GM12878 (cell line): ENCODE results near the gene MAB21L3. TPM values are rescaled to one million over a fixed set of nuclear protein-coding genes. Genes with fewer than 3 reads are reported as not detected.

ENCODE experiments used
- ATAC-seq: fragments of 200-7000 bp; cut with Tn5 transposase; 3 replicates; pipeline ENCODE4 v1.9.1; 2020; ENCODE audit warnings: mild to moderate bottlenecking, moderate library complexity
- BruUV-seq: library from RNA; stranded (reverse); fragments of 400-500 nt; replicated peaks from 2 replicates; lab custom pipeline; 2021; lab: Mats Ljungman, UMichigan
- CTCF ChIA-PET: fragments of 300-600 bp; sonication (Branson Sonifier 250); formaldehyde crosslinking; extraction: SDS; loops from one replicate; lab custom pipeline; 2021; ENCODE audit warnings: inconsistent platforms; lab: Yijun Ruan, JAX
- POLR2A ChIA-PET: fragments of 350-600 bp; formaldehyde crosslinking; extraction: SDS; loops from one replicate; lab custom pipeline; 2021; ENCODE audit warnings: inconsistent platforms; lab: Charles Lee
- RAD21 ChIA-PET: fragments of 300-600 bp; sonication (Branson Sonifier 250); formaldehyde crosslinking; loops from one replicate; lab custom pipeline; 2023; ENCODE audit warnings: antibody characterized with exemption; ENCODE audit not compliant: unreplicated experiment; lab: Charles Lee
- SMC1A ChIA-PET: fragments of 300-600 bp; sonication (Branson Sonifier 250); formaldehyde crosslinking; loops from one replicate; lab custom pipeline; 2023; ENCODE audit not compliant: unreplicated experiment, uncharacterized antibody; lab: Charles Lee
- DNase-seq: peaks from one replicate; pipeline ENCODE4 v3.0.0-alpha.2; 2011; ENCODE audit warnings: low read depth, low spot score
- FAIRE-seq: peaks from 3 replicates; lab custom pipeline; 2011; peaks lifted over from hg19 to GRCh38; lab: Jason Lieb, UNC
- H2AFZ ChIP-seq: 2 replicates; pipeline ENCODE4 v1.6.0; 2011; ENCODE audit warnings: low read depth, low read length, control low read depth; ENCODE audit not compliant: control insufficient read depth
- H3K27ac ChIP-seq: 2 replicates; pipeline ENCODE4 v1.5.1; 2011; ENCODE audit warnings: control low read depth; ENCODE audit not compliant: control insufficient read depth, insufficient read depth
- H3K27me3 ChIP-seq, 2 experiments: replicated peaks in 1 of 2; 2 replicates each; pipeline versions ENCODE4 v1.6.0 to v1.6.1; 2011; ENCODE audit warnings: low read length in 1 of 2; ENCODE audit not compliant: control insufficient read depth in 2 of 2, insufficient read depth in 2 of 2
- H3K36me3 ChIP-seq, 2 experiments: 2 replicates each; pipeline ENCODE4 v1.5.1; 2011; ENCODE audit warnings: low read length in 1 of 2; ENCODE audit not compliant: control insufficient read depth in 2 of 2, insufficient read depth in 2 of 2
- H3K4me1 ChIP-seq: 2 replicates; pipeline ENCODE4 v1.6.1; 2011; ENCODE audit warnings: mild to moderate bottlenecking, low read length, moderate library complexity, mixed read lengths; ENCODE audit not compliant: control insufficient read depth, insufficient read depth
- H3K4me2 ChIP-seq: 2 replicates; pipeline ENCODE4 v1.6.0; 2011; ENCODE audit warnings: control low read depth; ENCODE audit not compliant: control insufficient read depth, insufficient read depth
- H3K4me3 ChIP-seq: fragments of 200-600 bp; sonication (generic); 2 replicates; pipeline ENCODE4 v1.5.1; 2016
- H3K79me2 ChIP-seq: 2 replicates; pipeline ENCODE4 v1.6.0; 2011; ENCODE audit warnings: low read length; ENCODE audit not compliant: control insufficient read depth, insufficient read depth
- H3K9ac ChIP-seq: 2 replicates; pipeline ENCODE4 v1.8.0; 2011; ENCODE audit warnings: low read length, control low read depth, mixed read lengths; ENCODE audit not compliant: control insufficient read depth, insufficient read depth
- H3K9me3 ChIP-seq: replicated peaks from 3 replicates; pipeline ENCODE4 v1.5.1; 2011; ENCODE audit warnings: mild to moderate bottlenecking, low read length; ENCODE audit not compliant: control insufficient read depth, insufficient read depth
- H4K20me1 ChIP-seq: 2 replicates; pipeline ENCODE4 v1.6.0; 2011; ENCODE audit not compliant: control insufficient read depth, insufficient read depth
- PML ChIP-seq: IDR thresholded peaks from 2 replicates; pipeline ENCODE4 v1.6.1; 2012; ENCODE audit warnings: low read length, inconsistent platforms
- WGBS: methylation state at CpG from one replicate; pipeline ENCODE4 v1.1.6; 2016; ENCODE audit warnings: low lambda C conversion rate; ENCODE audit not compliant: insufficient replicate concordance, insufficient coverage; ENCODE audit errors: missing lambda C conversion rate; 5-methylcytosine and 5-hydroxymethylcytosine counted together
- in situ Hi-C: fragments of 300-500 bp; cut with MboI; formaldehyde crosslinking; loops from 9 replicates; pipeline ENCODE4 v1.14.3; 2018; ENCODE audit warnings: mixed read lengths
- intact Hi-C: fragments of 100-400 bp; cut with micrococcal nuclease; formaldehyde crosslinking; loops from one replicate; pipeline ENCODE4 v1.14.2; 2022; ENCODE audit not compliant: unreplicated experiment
- polyA plus RNA-seq, 11 experiments: library from polyadenylated mRNA; depleted of rRNA in 4 of 11; unstranded in 6 of 11; stranded (reverse) in 5 of 11; fragments of >200 nt; fragmentation: Nextera tagmentation in 4 of 11; fragmentation: Illumina TruSeq in 1 of 11; extraction: Ambion mirVana in 4 of 11; extraction: Trizol in 1 of 11; gene quantifications; 1 replicate in 1 of 11; 2 replicates in 10 of 11; pipeline versions ENCODE4 v1.2.1 to v1.2.3, GENCODE V29; 2011 to 2016; ENCODE audit warnings: inconsistent platforms in 2 of 11, missing spikeins in 2 of 11, low read depth in 1 of 11
- total RNA-seq, 4 experiments: library from RNA; depleted of rRNA in 3 of 4; stranded (reverse); fragments of >200 nt in 3 of 4; fragmentation: Illumina TruSeq in 1 of 4; extraction: Trizol in 1 of 4; gene quantifications; 2 replicates each; pipeline versions ENCODE4 v1.2.1 to v1.2.3, GENCODE V29; 2013 to 2021
- TF ChIP-seq, protein P1 (sequence below): fragments of 450-650 bp; IDR thresholded peaks from 2 replicates; pipeline ENCODE4 v1.6.1; 2017; ENCODE audit warnings: mild to moderate bottlenecking
- TF ChIP-seq, protein P2 (sequence below): fragments of 450-650 bp; IDR thresholded peaks from 2 replicates; pipeline ENCODE4 v1.6.1; 2016; ENCODE audit warnings: mild to moderate bottlenecking
- TF ChIP-seq, protein P3 (sequence below): IDR thresholded peaks from 2 replicates; pipeline ENCODE4 v1.6.1; 2011; ENCODE audit warnings: mild to moderate bottlenecking, low read depth, low read length, moderate library complexity; ENCODE audit not compliant: insufficient replicate concordance

Gene MAB21L3
- total and polyA plus RNA-seq, 10 of the 15 experiments (the other 5 are each of a cell fraction or from before 2014, with no cell fraction given), result 0.18 to 18.6 (median 1.3) TPM

GRCh38 chr1:116104667-116105066, 6.5 kb upstream of the MAB21L3 start:
- Histone ChIP-seq H2AFZ (no peak overlapping the region), H4K20me1 (no peaks in the 10 kb centered on the region), H3K36me3 (no peaks in the 10 kb centered on the region), H3K4me2 (no peak overlapping the region), H3K27ac (no peak overlapping the region), H3K4me3 (no peak overlapping the region), H3K27me3 (no peaks in the 10 kb centered on the region), H3K9me3 (no peaks in the 10 kb centered on the region), H3K4me1 (no peaks in the 10 kb centered on the region), H3K79me2 (no peaks in the 10 kb centered on the region), H3K9ac (no peak overlapping the region)
- intact Hi-C loops (no loop called here), in situ Hi-C loops (no loop called here)
- CTCF ChIA-PET, result interaction anchor here (1.7 to 2.0 kb wide), 2 partner anchors 34 to 84 kb away, joined by 5 read pairs; no protein-coding TSS in a partner anchor
- ATAC-seq (peak; percentile 90), FAIRE-seq (no peak), DNase-seq (no peak)
- RAD21 ChIA-PET, result interaction anchor here (1.0 to 1.1 kb wide), 2 partner anchors 53 to 465 kb away, joined by 3 to 4 read pairs; no protein-coding TSS in a partner anchor
- BruUV-seq, result no TSS peak
- TF ChIP-seq, protein P1, sequence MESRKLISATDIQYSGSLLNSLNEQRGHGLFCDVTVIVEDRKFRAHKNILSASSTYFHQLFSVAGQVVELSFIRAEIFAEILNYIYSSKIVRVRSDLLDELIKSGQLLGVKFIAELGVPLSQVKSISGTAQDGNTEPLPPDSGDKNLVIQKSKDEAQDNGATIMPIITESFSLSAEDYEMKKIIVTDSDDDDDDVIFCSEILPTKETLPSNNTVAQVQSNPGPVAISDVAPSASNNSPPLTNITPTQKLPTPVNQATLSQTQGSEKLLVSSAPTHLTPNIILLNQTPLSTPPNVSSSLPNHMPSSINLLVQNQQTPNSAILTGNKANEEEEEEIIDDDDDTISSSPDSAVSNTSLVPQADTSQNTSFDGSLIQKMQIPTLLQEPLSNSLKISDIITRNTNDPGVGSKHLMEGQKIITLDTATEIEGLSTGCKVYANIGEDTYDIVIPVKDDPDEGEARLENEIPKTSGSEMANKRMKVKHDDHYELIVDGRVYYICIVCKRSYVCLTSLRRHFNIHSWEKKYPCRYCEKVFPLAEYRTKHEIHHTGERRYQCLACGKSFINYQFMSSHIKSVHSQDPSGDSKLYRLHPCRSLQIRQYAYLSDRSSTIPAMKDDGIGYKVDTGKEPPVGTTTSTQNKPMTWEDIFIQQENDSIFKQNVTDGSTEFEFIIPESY, result no peak
- TF ChIP-seq, protein P2, sequence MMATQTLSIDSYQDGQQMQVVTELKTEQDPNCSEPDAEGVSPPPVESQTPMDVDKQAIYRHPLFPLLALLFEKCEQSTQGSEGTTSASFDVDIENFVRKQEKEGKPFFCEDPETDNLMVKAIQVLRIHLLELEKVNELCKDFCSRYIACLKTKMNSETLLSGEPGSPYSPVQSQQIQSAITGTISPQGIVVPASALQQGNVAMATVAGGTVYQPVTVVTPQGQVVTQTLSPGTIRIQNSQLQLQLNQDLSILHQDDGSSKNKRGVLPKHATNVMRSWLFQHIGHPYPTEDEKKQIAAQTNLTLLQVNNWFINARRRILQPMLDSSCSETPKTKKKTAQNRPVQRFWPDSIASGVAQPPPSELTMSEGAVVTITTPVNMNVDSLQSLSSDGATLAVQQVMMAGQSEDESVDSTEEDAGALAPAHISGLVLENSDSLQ, result peak; percentile 76
- TF ChIP-seq PML, result no peak
- TF ChIP-seq, protein P3, sequence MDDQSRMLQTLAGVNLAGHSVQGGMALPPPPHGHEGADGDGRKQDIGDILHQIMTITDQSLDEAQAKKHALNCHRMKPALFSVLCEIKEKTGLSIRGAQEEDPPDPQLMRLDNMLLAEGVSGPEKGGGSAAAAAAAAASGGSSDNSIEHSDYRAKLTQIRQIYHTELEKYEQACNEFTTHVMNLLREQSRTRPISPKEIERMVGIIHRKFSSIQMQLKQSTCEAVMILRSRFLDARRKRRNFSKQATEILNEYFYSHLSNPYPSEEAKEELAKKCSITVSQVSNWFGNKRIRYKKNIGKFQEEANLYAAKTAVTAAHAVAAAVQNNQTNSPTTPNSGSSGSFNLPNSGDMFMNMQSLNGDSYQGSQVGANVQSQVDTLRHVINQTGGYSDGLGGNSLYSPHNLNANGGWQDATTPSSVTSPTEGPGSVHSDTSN, result peak; percentile 10
- POLR2A ChIA-PET, result interaction anchor here (0.5 kb wide), 1 partner anchor 121 kb away, joined by 3 read pairs; no protein-coding TSS in a partner anchor
- WGBS, result 20% methylated on average over 3 of the region's 3 CpGs
- SMC1A ChIA-PET, result interaction anchor here (1.5 to 2.5 kb wide), 5 partner anchors 8 to 84 kb away, joined by 3 to 9 read pairs (median 4); no protein-coding TSS in a partner anchor
